PFSK-1 (cell line): ENCODE data around the gene SIGLEC9.

Source experiments
- POLR2AphosphoS5 ChIP-seq: IDR thresholded peaks from 2 replicates; pipeline ENCODE4 v1.6.1; 2012; ENCODE audit warnings: low read depth, mild to moderate bottlenecking, control low read depth, low read length, moderate library complexity
- REST ChIP-seq, 2 experiments: IDR thresholded peaks; 2 replicates each; pipeline versions ENCODE4 v1.6.1 to v1.8.0; 2011 to 2012; ENCODE audit warnings: low read depth in 2 of 2, low read length in 2 of 2, control low read depth in 1 of 2, inconsistent platforms in 1 of 2, mild to moderate bottlenecking in 1 of 2, moderate library complexity in 1 of 2; ENCODE audit not compliant: insufficient read depth in 1 of 2
- SIN3A ChIP-seq: IDR thresholded peaks from 2 replicates; pipeline ENCODE4 v1.6.1; 2012; ENCODE audit warnings: mild to moderate bottlenecking, low read length, moderate library complexity, borderline replicate concordance; ENCODE audit not compliant: insufficient read depth
- TAF1 ChIP-seq: IDR thresholded peaks from 2 replicates; pipeline ENCODE4 v1.6.1; 2012; ENCODE audit warnings: low read length, control low read depth, borderline replicate concordance; ENCODE audit not compliant: insufficient read depth

GRCh38 chr19:51147663-51148062, 23.0 kb downstream of the SIGLEC9 start:
- TF ChIP-seq TAF1 = no peak
- no peak for TF ChIP-seq POLR2AphosphoS5
- TF ChIP-seq REST (IDR thresholded peaks at IDR 0.05; ENCODE audit: insufficient read depth in 1 of 2, low read depth in 2 of 2, low read length in 2 of 2) = no peak
- TF ChIP-seq SIN3A = no peak
